Left hindlimb (tissue), 1 donor: ENCODE data around the gene DNAJC8.

Experiments
- DNase-seq: peaks from one replicate; pipeline ENCODE4 v3.0.0-alpha.2; 2018

Gene DNAJC8

GRCh38 chr1:28232558-28233263 lies at the start of gene DNAJC8:
DNAJC8 (minus strand) TSS chr1:28233029; CDS start chr1:28232998, 31 bp downstream.
- DNase-seq, result peak; percentile 93

GRCh38 chr1:28281608-28282425 lies 49.0 kb upstream of the DNAJC8 start:
- DNase-seq, result no peak

GRCh38 chr1:28280977-28281381 lies 48.1 kb upstream of the DNAJC8 start:
- DNase-seq, result no peak

- DNase-seq, result no peak
These were observed 47.7 kb upstream of the DNAJC8 start for GRCh38 chr1:28280501-28280900.

- no peak for DNase-seq
These were observed 46.9 kb upstream of the DNAJC8 start for GRCh38 chr1:28279721-28280120.

GRCh38 chr1:28278763-28279162 lies 45.9 kb upstream of the DNAJC8 start:
- DNase-seq, result no peak

- no peak for DNase-seq
These were observed 40.5 kb upstream of the DNAJC8 start for GRCh38 chr1:28273216-28273860.

GRCh38 chr1:28272215-28272852 lies 39.5 kb upstream of the DNAJC8 start:
- no peak for DNase-seq

GRCh38 chr1:28269529-28269928 lies 36.7 kb upstream of the DNAJC8 start:
- DNase-seq, result no peak

- no peak for DNase-seq
These were observed 34.8 kb upstream of the DNAJC8 start for GRCh38 chr1:28267633-28268032.

GRCh38 chr1:28266920-28267322 lies 34.1 kb upstream of the DNAJC8 start:
- no peak for DNase-seq

GRCh38 chr1:28265577-28265976 lies 32.7 kb upstream of the DNAJC8 start:
- no peak for DNase-seq

GRCh38 chr1:28264897-28265296 lies 32.1 kb upstream of the DNAJC8 start:
- DNase-seq, result no peak

GRCh38 chr1:28260803-28261174 lies 28.0 kb upstream of the DNAJC8 start:
- no peak for DNase-seq

GRCh38 chr1:28259934-28260802 lies 27.3 kb upstream of the DNAJC8 start:
- peak; percentile 87 for DNase-seq

- DNase-seq, result peak; percentile 99
These were observed 26.6 kb upstream of the DNAJC8 start, which contains the start of gene SESN2 for GRCh38 chr1:28259252-28259933. SESN2 (plus strand) TSS chr1:28259518; CDS start chr1:28259848, 330 bp downstream.

GRCh38 chr1:28258628-28259251 lies 25.9 kb upstream of the DNAJC8 start:
- no peak for DNase-seq

- DNase-seq, result no peak
These were observed 24.9 kb upstream of the DNAJC8 start for GRCh38 chr1:28257736-28258135.

GRCh38 chr1:28256197-28256827 lies 23.5 kb upstream of the DNAJC8 start:
- DNase-seq, result no peak

- no peak for DNase-seq
These were observed 17.1 kb upstream of the DNAJC8 start for GRCh38 chr1:28249866-28250295.
